Liver (tissue), 3 donors: ENCODE results near the gene STK24.

Experiments
- CTCF ChIP-seq: fragments of 150-350 bp; IDR thresholded peaks from 2 replicates; pipeline ENCODE4 v1.5.1; 2017; ENCODE audit warnings: improper control_type of control experiment, low read depth, low read length; ENCODE audit not compliant: missing input control
- FOXA1 ChIP-seq: IDR thresholded peaks from 2 replicates; pipeline ENCODE4 v1.6.1; 2016; ENCODE audit warnings: antibody characterized with exemption
- GABPA ChIP-seq, 2 donors: IDR thresholded peaks in 1 of 2; conservative IDR thresholded peaks in 1 of 2; 2 replicates each; pipeline ENCODE4 v1.6.1; 2016; ENCODE audit warnings: antibody characterized with exemption in 2 of 2, mild to moderate bottlenecking in 1 of 2, moderate library complexity in 1 of 2
- HNF4A ChIP-seq, 2 donors: conservative IDR thresholded peaks; 2 replicates each; pipeline ENCODE4 v1.6.1; 2016; ENCODE audit warnings: antibody characterized with exemption in 2 of 2, mild to moderate bottlenecking in 2 of 2
- JUND ChIP-seq, 2 donors: IDR thresholded peaks; 2 replicates each; pipeline ENCODE4 v1.6.1; 2016; ENCODE audit warnings: antibody characterized with exemption in 2 of 2
- MAX ChIP-seq: IDR thresholded peaks from 2 replicates; pipeline ENCODE4 v1.6.1; 2016; ENCODE audit warnings: antibody characterized with exemption
- RAD21 ChIP-seq, 2 donors: IDR thresholded peaks; 2 replicates each; pipeline ENCODE4 v1.6.1; 2016; ENCODE audit warnings: antibody characterized with exemption in 2 of 2, mild to moderate bottlenecking in 2 of 2
- REST ChIP-seq: IDR thresholded peaks from 2 replicates; pipeline ENCODE4 v1.6.1; 2016; ENCODE audit warnings: antibody characterized with exemption, mild to moderate bottlenecking
- RXRA ChIP-seq, 2 donors: IDR thresholded peaks; 2 replicates each; pipeline ENCODE4 v1.6.1; 2017 to 2018; ENCODE audit warnings: antibody characterized with exemption in 2 of 2, mild to moderate bottlenecking in 1 of 2
- TAF1 ChIP-seq: conservative IDR thresholded peaks from 2 replicates; pipeline ENCODE4 v1.6.1; 2016; ENCODE audit warnings: antibody characterized with exemption, mild to moderate bottlenecking
- ZBTB33 ChIP-seq: IDR thresholded peaks from 2 replicates; pipeline ENCODE4 v1.6.1; 2016; ENCODE audit warnings: antibody characterized with exemption
- donor health status: healthy.
- donor health status: healthy.

GRCh38 chr13:98407575-98407974 lies 169.3 kb downstream of the STK24 start:
- TF ChIP-seq CTCF (no peak), RXRA (IDR thresholded peaks at IDR 0.05) (no peak), GABPA (IDR thresholded peaks at IDR 0.05 in 1 of 2, conservative IDR thresholded peaks at IDR 0.05 in 1 of 2) (no peak), MAX (no peak), JUND (IDR thresholded peaks at IDR 0.05) (no peak), RAD21 (IDR thresholded peaks at IDR 0.05) (no peak), HNF4A (conservative IDR thresholded peaks at IDR 0.05) (no peak), FOXA1 (no peak), ZBTB33 (no peak), REST (no peak), TAF1 (no peak)
